ENCODE measurements around the gene PCAT7. TPM values are rescaled to one million over a fixed set of nuclear protein-coding genes. Genes with fewer than 3 reads are reported as not detected.

PCAT7 gene
- total RNA-seq, 1 donor from 2014 or later: 5.2 TPM

DNA sequence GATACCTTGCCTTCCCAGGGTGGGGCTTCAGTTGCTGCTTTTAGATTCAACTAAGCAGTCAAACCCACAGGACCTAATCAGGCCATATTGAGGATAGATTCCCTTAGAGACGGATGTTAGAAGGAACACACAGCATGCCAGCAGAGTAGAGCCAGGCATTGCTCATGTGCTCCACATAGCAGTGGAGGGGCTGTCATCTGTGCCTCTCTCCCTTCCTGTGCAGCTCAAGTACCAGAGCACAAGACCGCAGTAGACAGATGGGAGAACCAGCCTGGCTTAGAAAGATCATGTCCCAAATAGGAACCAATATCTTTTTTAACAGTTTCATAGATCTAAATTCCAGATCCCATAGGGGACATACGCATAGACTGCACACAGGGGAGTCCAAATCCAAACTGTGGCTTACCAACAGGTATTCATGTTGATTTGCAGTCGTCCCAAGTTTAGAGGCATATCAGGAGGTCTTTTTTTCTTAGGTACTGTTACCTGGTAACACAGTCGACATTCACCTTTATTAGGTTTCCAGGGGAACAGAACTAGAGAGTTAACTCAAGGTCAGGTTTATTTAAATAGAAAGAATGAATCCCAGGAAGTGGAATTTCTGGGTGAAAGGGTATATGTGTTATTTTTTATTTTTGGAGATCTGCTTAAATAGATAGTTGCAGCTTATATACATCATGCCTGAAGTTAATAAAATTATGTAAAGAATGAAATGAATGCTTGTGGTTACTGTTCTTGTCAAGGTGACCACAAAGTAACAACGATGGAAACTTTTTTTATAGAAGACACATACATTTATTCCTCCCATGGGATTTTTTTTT, 43.5 kb upstream of the PCAT7 start:
- no peaks in the 10 kb centered on the region for H3K9me3 Mint-ChIP-seq (ENCODE audit: unreplicated experiment)
- no peak overlapping the region for H3K27ac Mint-ChIP-seq (ENCODE audit: unreplicated experiment)

DNA sequence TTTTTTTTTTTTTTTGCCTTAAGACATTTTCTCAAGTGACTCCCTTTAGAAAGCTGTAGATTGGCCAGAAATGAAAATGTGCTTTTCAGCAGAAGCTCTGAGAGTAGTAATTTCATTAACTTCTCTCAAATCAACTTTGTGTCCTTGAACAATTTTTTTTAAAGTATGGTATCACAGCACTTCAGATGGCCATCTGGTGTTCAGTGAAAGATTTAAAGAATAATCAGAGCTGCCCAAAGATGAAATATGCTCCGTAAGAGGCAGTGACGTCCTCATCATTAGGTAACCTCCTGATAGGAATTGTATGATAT, 43.0 kb upstream of the PCAT7 start:
- H2AFZ ChIP-seq (ENCODE audit: low read depth, low read length): no peak overlapping the region
- FAIRE-seq: no peak
- no peak for DNase-seq (ENCODE audit: low read depth)
- no peak overlapping the region for H3K27ac ChIP-seq (ENCODE audit: low read depth, low read length)
- H3K4me3 Mint-ChIP-seq (ENCODE audit: unreplicated experiment): no peak overlapping the region
- no peaks in the 10 kb centered on the region for H4K20me1 ChIP-seq (ENCODE audit: insufficient read depth, low read length)
- H3K4me3 ChIP-seq (ENCODE audit: insufficient read depth, low read depth, low read length): no peak overlapping the region
- no peaks in the 10 kb centered on the region for H3K9me3 Mint-ChIP-seq (ENCODE audit: unreplicated experiment)
- no peak for TF ChIP-seq EZH2 (IDR thresholded peaks at IDR 0.05; ENCODE audit: insufficient read depth, low read length)
- TF ChIP-seq, protein P1, sequence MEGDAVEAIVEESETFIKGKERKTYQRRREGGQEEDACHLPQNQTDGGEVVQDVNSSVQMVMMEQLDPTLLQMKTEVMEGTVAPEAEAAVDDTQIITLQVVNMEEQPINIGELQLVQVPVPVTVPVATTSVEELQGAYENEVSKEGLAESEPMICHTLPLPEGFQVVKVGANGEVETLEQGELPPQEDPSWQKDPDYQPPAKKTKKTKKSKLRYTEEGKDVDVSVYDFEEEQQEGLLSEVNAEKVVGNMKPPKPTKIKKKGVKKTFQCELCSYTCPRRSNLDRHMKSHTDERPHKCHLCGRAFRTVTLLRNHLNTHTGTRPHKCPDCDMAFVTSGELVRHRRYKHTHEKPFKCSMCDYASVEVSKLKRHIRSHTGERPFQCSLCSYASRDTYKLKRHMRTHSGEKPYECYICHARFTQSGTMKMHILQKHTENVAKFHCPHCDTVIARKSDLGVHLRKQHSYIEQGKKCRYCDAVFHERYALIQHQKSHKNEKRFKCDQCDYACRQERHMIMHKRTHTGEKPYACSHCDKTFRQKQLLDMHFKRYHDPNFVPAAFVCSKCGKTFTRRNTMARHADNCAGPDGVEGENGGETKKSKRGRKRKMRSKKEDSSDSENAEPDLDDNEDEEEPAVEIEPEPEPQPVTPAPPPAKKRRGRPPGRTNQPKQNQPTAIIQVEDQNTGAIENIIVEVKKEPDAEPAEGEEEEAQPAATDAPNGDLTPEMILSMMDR (IDR thresholded peaks at IDR 0.05; ENCODE audit: insufficient read depth, low read depth, low read length): no peak
- no peaks in the 10 kb centered on the region for H3K27me3 Mint-ChIP-seq (ENCODE audit: low read depth, unreplicated experiment)
- H3K9me3 ChIP-seq (ENCODE audit: insufficient read depth, low read depth, low read length): no peaks in the 10 kb centered on the region
- H3K9ac ChIP-seq (ENCODE audit: low read length): no peak overlapping the region
- H3K4me1 ChIP-seq (ENCODE audit: insufficient read depth, low read length): no peaks in the 10 kb centered on the region
- no peaks in the 10 kb centered on the region for H3K27me3 ChIP-seq (ENCODE audit: insufficient read depth, low read length)
- H3K79me2 ChIP-seq (ENCODE audit: insufficient read depth, low read length): no peaks in the 10 kb centered on the region
- H3K27ac Mint-ChIP-seq (ENCODE audit: unreplicated experiment): no peak overlapping the region
- H3K36me3 Mint-ChIP-seq (ENCODE audit: low read depth, unreplicated experiment): no peaks in the 10 kb centered on the region
- H3K36me3 ChIP-seq (ENCODE audit: insufficient read depth, low read length): no peaks in the 10 kb centered on the region
- H3K4me1 Mint-ChIP-seq (ENCODE audit: low read depth, unreplicated experiment): peaks cover 16% of the 10 kb centered on the region
- H3K4me2 ChIP-seq (ENCODE audit: low read length): no peak overlapping the region

More for the DNA sequence above, 43.5 kb upstream of the PCAT7 start:
- TF ChIP-seq EZH2 (IDR thresholded peaks at IDR 0.05; ENCODE audit: insufficient read depth, low read length): no peak
- TF ChIP-seq, protein P1 (IDR thresholded peaks at IDR 0.05; ENCODE audit: insufficient read depth, low read depth, low read length): no peak
- Histone ChIP-seq H3K4me3 (ENCODE audit: insufficient read depth, low read depth, low read length) (no peak overlapping the region), H3K9ac (ENCODE audit: low read length) (no peak overlapping the region), H3K27ac (ENCODE audit: low read depth, low read length) (no peak overlapping the region), H3K27me3 (ENCODE audit: insufficient read depth, low read length) (no peaks in the 10 kb centered on the region), H2AFZ (ENCODE audit: low read depth, low read length) (no peak overlapping the region), H4K20me1 (ENCODE audit: insufficient read depth, low read length) (no peaks in the 10 kb centered on the region), H3K79me2 (ENCODE audit: insufficient read depth, low read length) (no peaks in the 10 kb centered on the region), H3K4me1 (ENCODE audit: insufficient read depth, low read length) (no peaks in the 10 kb centered on the region), H3K9me3 (ENCODE audit: insufficient read depth, low read depth, low read length) (no peaks in the 10 kb centered on the region), H3K36me3 (ENCODE audit: insufficient read depth, low read length) (no peaks in the 10 kb centered on the region), H3K4me2 (ENCODE audit: low read length) (no peak overlapping the region)
- no peaks in the 10 kb centered on the region for H3K36me3 Mint-ChIP-seq (ENCODE audit: low read depth, unreplicated experiment)
- no peaks in the 10 kb centered on the region for H3K27me3 Mint-ChIP-seq (ENCODE audit: low read depth, unreplicated experiment)
- FAIRE-seq (no peak), DNase-seq (ENCODE audit: low read depth) (no peak)
- H3K4me3 Mint-ChIP-seq (ENCODE audit: unreplicated experiment): no peak overlapping the region
- H3K4me1 Mint-ChIP-seq (ENCODE audit: low read depth, unreplicated experiment): peaks cover 16% of the 10 kb centered on the region

DNA sequence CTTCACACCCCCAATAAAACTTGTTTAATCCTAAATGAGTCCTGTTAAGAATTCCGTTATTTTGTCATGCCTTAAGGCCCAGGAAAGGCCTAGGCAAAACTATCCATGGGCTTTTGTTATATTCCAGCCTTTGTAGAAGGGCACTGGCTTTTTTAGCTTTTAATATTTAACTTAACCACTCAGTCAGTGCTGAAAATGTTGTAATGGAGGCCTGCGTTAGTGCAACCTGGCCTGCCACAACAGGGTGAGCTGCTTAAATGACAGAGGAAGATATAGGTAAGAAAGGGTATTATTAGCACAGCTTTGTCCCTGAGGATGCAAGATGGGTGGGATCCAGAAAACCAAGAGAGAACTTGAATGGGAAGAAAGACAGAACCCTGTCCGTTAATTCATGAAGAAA, 40.2 kb upstream of the PCAT7 start:
- no peaks in the 10 kb centered on the region for H3K27me3 ChIP-seq (ENCODE audit: insufficient read depth, low read length)
- no peaks in the 10 kb centered on the region for H3K4me1 ChIP-seq (ENCODE audit: insufficient read depth, low read length)
- TF ChIP-seq, protein P1 (IDR thresholded peaks at IDR 0.05; ENCODE audit: insufficient read depth, low read depth, low read length): no peak
- TF ChIP-seq EZH2 (IDR thresholded peaks at IDR 0.05; ENCODE audit: insufficient read depth, low read length): no peak
- no peaks in the 10 kb centered on the region for H4K20me1 ChIP-seq (ENCODE audit: insufficient read depth, low read length)
- no peaks in the 10 kb centered on the region for H3K36me3 ChIP-seq (ENCODE audit: insufficient read depth, low read length)
- no peak overlapping the region for H3K4me3 ChIP-seq (ENCODE audit: insufficient read depth, low read depth, low read length)
- no peak for DNase-seq (ENCODE audit: low read depth)
- Mint-ChIP-seq H3K27me3 (ENCODE audit: low read depth, unreplicated experiment) (no peaks in the 10 kb centered on the region), H3K36me3 (ENCODE audit: low read depth, unreplicated experiment) (no peaks in the 10 kb centered on the region), H3K4me1 (ENCODE audit: low read depth, unreplicated experiment) (peaks cover 16% of the 10 kb centered on the region), H3K27ac (ENCODE audit: unreplicated experiment) (no peak overlapping the region), H3K4me3 (ENCODE audit: unreplicated experiment) (no peak overlapping the region), H3K9me3 (ENCODE audit: unreplicated experiment) (no peaks in the 10 kb centered on the region)
- H3K9ac ChIP-seq (ENCODE audit: low read length): no peak overlapping the region
- no peak overlapping the region for H3K27ac ChIP-seq (ENCODE audit: low read depth, low read length)
- FAIRE-seq: no peak
- H3K9me3 ChIP-seq (ENCODE audit: insufficient read depth, low read depth, low read length): no peaks in the 10 kb centered on the region
- no peak overlapping the region for H3K4me2 ChIP-seq (ENCODE audit: low read length)
- no peaks in the 10 kb centered on the region for H3K79me2 ChIP-seq (ENCODE audit: insufficient read depth, low read length)
- no peak overlapping the region for H2AFZ ChIP-seq (ENCODE audit: low read depth, low read length)

Measured in astrocyte (in vitro differentiated cells and primary cell).